Muscle layer of colon (tissue), 2 donors: ENCODE results near the gene USP31.

ENCODE experiments used
- H3K27ac ChIP-seq: one replicate; pipeline ENCODE4 v1.7.0; 2013; ENCODE audit warnings: low read depth, mild to moderate bottlenecking, low read length, moderate library complexity
- H3K27me3 ChIP-seq, 2 donors: one replicate each; pipeline ENCODE4 v1.7.0; 2013; ENCODE audit warnings: low read length in 2 of 2, mild to moderate bottlenecking in 2 of 2; ENCODE audit not compliant: insufficient read depth in 2 of 2, control insufficient read depth in 1 of 2
- H3K36me3 ChIP-seq: one replicate; pipeline ENCODE4 v1.7.0; 2013; ENCODE audit warnings: mild to moderate bottlenecking, low read length; ENCODE audit not compliant: insufficient read depth
- H3K4me1 ChIP-seq: one replicate; pipeline ENCODE4 v1.7.0; 2013; ENCODE audit warnings: mild to moderate bottlenecking, low read length; ENCODE audit not compliant: insufficient read depth
- H3K4me3 ChIP-seq, 2 donors: one replicate each; pipeline ENCODE4 v1.7.0; 2013; ENCODE audit warnings: low read length in 2 of 2, low read depth in 1 of 2, mild to moderate bottlenecking in 1 of 2, moderate library complexity in 1 of 2
- H3K9ac ChIP-seq: one replicate; pipeline ENCODE4 v1.7.0; 2013; ENCODE audit warnings: low read length
- H3K9me3 ChIP-seq: one replicate; pipeline ENCODE4 v1.7.0; 2013; ENCODE audit warnings: mild to moderate bottlenecking, low read length
- donor health status: abdominal sarcoma.
- donor health status: Adenocarcinoma of cecum.

USP31 gene

DNA sequence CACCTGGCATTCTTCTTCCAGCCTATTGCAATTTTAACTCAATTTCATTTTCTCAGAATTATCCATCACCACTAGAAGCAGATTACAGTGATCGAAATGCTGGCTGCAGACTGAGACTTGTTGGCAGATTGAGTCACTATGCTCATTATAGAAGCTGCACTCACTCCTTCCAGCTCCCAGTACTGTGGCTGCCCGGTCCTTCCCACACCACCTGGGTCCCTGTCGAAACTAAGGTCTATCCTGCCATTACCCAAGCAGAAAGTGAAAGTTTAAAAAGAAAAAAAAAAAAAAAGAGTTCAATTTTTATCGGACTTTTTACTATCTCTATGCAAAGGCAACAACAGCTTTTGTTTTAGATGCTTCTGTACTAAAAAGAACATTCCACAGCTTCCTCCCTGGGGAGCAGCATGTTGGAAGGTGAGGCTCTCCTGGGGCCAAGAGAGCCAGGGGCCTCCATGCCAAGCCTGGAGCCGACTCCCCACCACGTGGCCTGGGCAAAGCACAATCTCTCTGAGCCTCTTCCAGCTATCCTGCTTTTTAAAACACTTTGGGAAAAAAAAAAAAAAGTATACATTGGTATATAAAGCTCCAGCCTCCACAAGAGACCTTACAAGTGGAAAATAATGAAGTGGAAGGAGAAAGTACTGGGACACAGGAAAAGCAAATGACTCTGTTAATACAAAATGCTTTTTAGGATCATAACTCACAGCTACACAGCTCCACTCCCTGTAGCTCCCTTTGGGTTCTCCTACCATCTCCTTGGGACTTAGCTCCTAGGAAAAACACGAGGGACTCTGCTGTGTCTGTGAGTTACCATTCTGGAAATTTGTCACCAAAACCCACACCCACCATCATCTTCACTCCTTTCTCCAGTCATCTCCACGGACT, 77.8 kb downstream of the USP31 start:
- Histone ChIP-seq H3K27me3 (no peaks in the 10 kb centered on the region), H3K27ac (peak overlapping the region; percentile 54), H3K9ac (peak overlapping the region; percentile 7), H3K4me1 (peaks cover 24% of the 10 kb centered on the region), H3K4me3 (no peak overlapping the region), H3K36me3 (peaks cover 39% of the 10 kb centered on the region), H3K9me3 (no peaks in the 10 kb centered on the region)

DNA sequence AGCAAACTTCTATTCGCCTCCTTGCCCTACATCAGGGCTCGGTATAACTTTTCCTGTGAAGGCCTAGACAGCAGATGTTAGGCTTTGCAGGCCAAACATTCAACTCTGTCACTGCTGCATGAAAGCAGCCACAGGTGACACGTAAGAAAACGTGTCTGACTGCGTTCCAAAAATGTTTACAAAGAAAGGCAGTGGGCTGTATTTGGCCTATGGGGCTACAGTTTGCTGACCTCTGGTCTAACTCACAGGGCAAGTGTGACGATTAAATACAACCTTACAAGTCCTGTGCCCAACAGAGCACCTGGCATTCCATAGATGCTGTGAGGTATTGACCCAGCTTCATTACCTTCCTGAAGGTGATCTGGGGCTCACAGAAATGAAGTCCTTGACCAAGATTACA, 79.4 kb downstream of the USP31 start:
- Histone ChIP-seq H3K9me3 (no peaks in the 10 kb centered on the region), H3K4me3 (no peak overlapping the region), H3K4me1 (peaks cover 24% of the 10 kb centered on the region), H3K9ac (no peak overlapping the region), H3K36me3 (peaks cover 39% of the 10 kb centered on the region), H3K27ac (no peak overlapping the region), H3K27me3 (no peaks in the 10 kb centered on the region)

DNA sequence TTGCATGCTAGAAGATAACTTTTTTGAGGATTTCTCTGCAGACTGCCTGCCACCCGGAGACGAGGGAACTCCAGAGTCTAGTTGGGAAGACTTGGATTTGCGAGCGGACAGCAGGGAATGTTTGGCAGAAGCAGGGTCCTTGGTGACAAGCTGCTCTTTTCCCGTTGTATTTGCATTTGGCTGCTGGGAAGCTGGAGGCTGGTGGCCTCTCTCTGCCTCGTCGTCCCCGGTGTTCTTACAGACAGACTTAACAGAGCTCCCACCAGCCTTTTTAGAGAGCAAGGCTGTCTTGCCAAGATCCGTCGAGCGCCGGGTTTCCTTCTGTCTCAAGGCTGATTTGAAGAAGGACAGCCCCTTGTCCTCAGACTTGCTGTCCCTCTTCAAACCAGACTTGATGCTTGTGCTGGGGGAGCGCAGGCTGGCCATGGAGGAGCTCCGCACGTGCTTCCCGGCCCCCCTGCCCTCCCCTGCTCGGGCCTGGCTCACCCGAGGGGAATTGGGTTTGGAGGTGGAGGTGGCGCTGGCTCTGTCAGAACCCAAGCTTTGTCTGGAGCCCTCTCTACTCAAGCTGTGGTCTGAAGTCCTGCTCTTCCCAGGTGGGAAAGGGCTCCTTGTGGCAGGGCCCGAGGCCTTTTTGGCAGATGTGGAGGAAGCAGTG, 81.0 kb downstream of the USP31 start:
- no peaks in the 10 kb centered on the region for H3K9me3 ChIP-seq
- peaks cover 32% of the 10 kb centered on the region for H3K36me3 ChIP-seq
- no peak overlapping the region for H3K27ac ChIP-seq
- no peak overlapping the region for H3K4me3 ChIP-seq
- H3K4me1 ChIP-seq: peaks cover 24% of the 10 kb centered on the region
- no peak overlapping the region for H3K9ac ChIP-seq
- no peaks in the 10 kb centered on the region for H3K27me3 ChIP-seq

DNA sequence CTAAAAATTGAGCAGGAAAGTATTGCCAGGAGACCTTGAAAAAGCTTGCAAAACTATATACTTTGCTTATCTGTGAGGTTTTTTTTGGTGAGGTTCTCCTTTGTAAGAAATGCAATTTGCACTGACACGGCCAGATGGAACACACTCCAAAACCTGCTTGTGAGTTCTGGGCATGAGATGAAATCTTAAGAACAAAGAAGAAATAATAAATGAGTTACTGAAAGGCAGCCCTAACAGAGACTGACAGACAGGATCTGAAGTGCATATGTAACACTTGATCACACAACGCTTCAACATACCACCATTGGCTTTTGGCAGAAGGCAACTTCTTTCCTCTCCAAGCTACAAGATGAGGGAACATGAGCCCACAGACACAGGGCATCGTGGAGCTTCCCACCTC, 82.6 kb downstream of the USP31 start:
- H3K9me3 ChIP-seq: no peaks in the 10 kb centered on the region
- peaks cover 10% of the 10 kb centered on the region for H3K4me1 ChIP-seq
- no peaks in the 10 kb centered on the region for H3K27me3 ChIP-seq
- H3K36me3 ChIP-seq: peaks cover 29% of the 10 kb centered on the region
- no peak overlapping the region for H3K4me3 ChIP-seq
- no peak overlapping the region for H3K27ac ChIP-seq
- no peak overlapping the region for H3K9ac ChIP-seq

DNA sequence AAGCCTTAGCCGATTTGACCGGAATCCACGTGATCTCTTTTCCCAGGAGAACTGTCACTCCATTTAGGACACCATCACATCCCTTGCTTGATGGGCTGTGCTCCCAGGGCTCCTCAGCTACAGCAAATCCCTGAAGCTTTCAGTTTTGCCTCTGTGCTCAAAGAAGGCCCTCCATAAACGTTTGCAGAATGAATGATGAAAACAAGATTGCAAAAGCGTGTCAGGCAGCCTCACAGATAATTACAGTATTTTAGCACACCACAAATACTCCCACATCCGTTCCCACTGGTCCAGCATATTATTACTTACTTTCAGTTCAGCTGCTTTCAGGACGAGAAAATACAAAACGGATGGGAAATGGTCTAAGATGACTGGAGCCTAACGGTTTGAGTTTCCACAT, 84.6 kb downstream of the USP31 start:
- no peaks in the 10 kb centered on the region for H3K27me3 ChIP-seq

DNA sequence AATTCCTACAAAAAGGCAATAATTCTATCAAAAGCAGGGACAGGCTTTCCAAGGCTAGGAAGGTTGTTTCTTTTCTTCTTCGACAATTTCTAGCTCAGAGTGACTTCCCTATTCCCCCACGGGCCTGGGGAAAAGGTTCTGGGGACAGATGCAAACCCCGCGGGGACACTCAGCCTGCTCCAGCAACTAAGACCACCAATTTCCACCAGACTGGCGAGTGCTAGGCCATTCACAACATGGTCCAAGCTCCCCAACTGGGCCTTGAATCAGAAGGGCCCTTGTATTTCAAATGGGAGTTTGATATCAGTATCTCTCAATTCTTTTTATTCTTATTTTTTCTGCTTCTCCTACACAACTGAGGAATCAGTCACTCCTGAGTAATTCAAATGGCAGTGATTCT, 86.7 kb downstream of the USP31 start:
- H3K27ac ChIP-seq: no peak overlapping the region
- no peak overlapping the region for H3K4me3 ChIP-seq
- H3K9me3 ChIP-seq: no peaks in the 10 kb centered on the region
- no peak overlapping the region for H3K9ac ChIP-seq
- H3K27me3 ChIP-seq: no peaks in the 10 kb centered on the region
- peaks cover 3% of the 10 kb centered on the region for H3K36me3 ChIP-seq
- H3K4me1 ChIP-seq: no peaks in the 10 kb centered on the region

More for the DNA sequence above, 84.6 kb downstream of the USP31 start:
- H3K4me3 ChIP-seq: no peak overlapping the region
- H3K9me3 ChIP-seq: no peaks in the 10 kb centered on the region
- H3K4me1 ChIP-seq: no peaks in the 10 kb centered on the region
- no peak overlapping the region for H3K27ac ChIP-seq
- H3K36me3 ChIP-seq: peaks cover 24% of the 10 kb centered on the region
- no peak overlapping the region for H3K9ac ChIP-seq

DNA sequence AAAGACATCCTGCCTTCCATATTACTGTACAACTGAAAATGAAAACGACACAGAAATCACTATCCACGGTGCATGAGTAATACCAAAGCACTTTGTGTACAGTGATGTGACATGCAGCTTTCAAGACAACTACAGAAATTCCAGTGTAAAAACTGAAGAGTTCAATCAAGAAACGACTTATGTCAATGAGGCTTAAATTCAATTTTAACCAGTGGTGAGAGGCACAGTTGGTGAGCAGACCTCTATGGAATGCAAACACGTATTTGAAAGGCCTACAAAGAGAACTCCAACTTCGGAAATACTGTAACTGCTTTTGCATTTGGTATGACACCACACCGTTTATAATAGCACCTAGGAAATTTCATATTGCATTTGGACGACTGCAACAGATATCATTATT, 87.6 kb downstream of the USP31 start:
- H3K36me3 ChIP-seq: no peaks in the 10 kb centered on the region

DNA sequence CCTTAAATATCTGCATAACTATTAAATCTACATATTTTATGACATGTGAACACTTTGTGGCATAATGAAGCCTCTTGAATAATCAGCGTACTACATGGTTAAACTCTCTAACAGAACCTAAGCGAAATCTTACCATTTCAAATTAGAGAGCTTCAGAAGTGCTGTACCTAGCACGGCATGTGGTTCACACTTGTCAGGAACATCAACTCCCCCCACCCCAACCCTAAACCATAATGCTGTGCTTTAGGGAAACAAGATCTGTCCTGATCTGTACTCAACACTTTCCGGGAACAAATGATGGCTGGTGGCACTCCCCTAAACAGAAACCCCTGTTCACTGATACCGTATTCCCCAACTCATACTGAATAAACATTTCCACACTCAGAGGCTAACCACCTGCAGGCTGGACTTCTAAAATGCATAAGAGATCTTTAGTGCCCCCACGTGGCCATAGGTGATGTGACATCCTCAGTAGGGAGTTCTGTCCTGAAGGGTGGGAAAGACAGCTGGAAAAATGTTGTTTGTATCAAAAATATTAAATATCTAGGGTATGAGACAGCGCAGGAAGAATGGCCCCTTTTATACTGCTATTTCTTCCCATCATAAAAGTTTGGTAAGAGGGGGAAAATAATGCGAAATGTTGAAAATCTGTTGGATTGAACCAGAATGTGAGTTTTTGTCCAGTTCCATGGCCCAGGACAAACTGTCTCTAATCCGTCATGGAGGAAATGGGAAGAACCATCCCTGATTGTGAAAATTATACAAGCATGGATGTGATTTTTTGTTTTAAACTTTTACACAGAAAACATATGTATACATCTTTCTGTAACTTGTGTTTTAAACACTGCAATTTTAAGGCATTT, 88.6 kb downstream of the USP31 start:
- H3K27me3 ChIP-seq: no peaks in the 10 kb centered on the region
- no peaks in the 10 kb centered on the region for H3K4me1 ChIP-seq
- no peak overlapping the region for H3K9ac ChIP-seq
- H3K27ac ChIP-seq: no peak overlapping the region
- no peaks in the 10 kb centered on the region for H3K9me3 ChIP-seq
- H3K36me3 ChIP-seq: no peaks in the 10 kb centered on the region
- no peak overlapping the region for H3K4me3 ChIP-seq

More for the DNA sequence above, 87.6 kb downstream of the USP31 start:
- Histone ChIP-seq H3K9me3 (no peaks in the 10 kb centered on the region), H3K27me3 (no peaks in the 10 kb centered on the region), H3K27ac (no peak overlapping the region), H3K4me3 (no peak overlapping the region), H3K9ac (no peak overlapping the region), H3K4me1 (no peaks in the 10 kb centered on the region)

DNA sequence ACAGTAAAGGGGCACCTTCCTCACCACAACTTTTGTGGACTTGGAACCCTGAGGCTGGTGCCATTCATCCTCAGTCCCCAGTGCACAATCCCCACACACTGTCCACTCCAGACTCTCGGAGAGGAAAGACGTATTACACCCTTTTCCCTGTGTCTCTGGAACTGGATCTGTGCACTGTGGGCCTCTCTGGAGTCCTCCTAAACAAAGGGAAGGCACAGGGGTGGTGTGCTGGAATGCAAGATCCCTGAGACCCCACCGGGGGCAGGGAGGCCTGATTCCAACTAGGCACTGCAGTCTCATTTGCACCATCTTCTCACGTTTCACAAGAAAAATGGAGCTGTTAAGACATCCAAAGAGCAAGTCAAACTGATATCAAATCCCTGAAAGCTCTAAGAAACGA, 89.8 kb downstream of the USP31 start:
- Histone ChIP-seq H3K36me3 (no peaks in the 10 kb centered on the region), H3K27me3 (no peaks in the 10 kb centered on the region), H3K4me1 (no peaks in the 10 kb centered on the region), H3K4me3 (no peak overlapping the region), H3K9ac (no peak overlapping the region), H3K27ac (no peak overlapping the region), H3K9me3 (no peaks in the 10 kb centered on the region)

DNA sequence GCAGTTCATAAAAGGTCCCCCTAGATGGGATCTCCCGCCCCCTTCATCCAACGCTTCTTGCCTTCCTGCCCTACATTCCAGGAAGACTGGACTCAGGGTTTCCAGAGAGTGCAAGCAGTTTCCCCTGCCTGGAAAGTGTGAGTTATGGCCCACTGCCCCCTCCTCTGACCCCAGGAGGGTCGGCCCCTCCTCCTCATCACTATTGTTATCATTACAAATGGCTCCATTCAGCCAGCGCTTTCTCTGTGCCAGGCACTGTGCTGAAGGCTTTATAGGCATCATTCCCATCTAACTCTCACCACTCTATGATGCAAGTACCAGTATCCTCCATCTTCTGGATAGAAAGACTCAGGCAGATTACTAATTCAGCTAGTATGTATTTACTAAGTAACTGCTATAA, 90.7 kb downstream of the USP31 start:
- no peaks in the 10 kb centered on the region for H3K36me3 ChIP-seq
- no peak overlapping the region for H3K27ac ChIP-seq
- no peaks in the 10 kb centered on the region for H3K4me1 ChIP-seq
- H3K4me3 ChIP-seq: no peak overlapping the region
- no peaks in the 10 kb centered on the region for H3K27me3 ChIP-seq
- no peak overlapping the region for H3K9ac ChIP-seq
- H3K9me3 ChIP-seq: no peaks in the 10 kb centered on the region

DNA sequence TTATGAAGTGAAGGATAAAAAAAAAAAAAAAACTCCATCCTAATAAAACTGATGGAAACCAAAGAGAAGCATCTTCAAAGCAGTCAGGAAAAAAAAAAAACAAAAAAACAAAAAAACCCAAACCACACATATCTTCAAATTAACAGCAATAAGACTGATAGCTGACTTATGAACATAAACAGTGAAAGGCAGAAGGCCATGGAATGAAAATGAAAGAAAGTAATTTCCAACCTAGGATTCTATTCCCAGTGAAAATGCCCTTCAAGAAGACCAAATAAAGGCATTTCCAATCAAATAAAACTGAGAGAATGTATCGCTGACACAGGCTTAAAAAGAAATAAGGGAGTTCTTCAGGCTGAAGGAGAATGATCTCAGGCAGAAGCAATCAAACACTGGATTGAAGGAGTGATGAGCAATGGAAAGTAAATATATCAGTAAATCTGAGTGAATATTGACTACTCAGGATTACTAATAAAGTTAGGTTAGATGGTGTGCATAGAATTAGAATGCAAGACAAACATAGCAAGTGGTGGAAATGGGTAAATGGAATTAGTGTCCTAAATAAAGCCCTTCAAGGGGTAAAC, 92.1 kb downstream of the USP31 start:
- H3K27me3 ChIP-seq: peaks cover 0 to 5% of the 10 kb centered on the region in 2 donors
- no peak overlapping the region for H3K9ac ChIP-seq
- H3K36me3 ChIP-seq: no peaks in the 10 kb centered on the region
- H3K27ac ChIP-seq: no peak overlapping the region
- no peaks in the 10 kb centered on the region for H3K4me1 ChIP-seq
- H3K9me3 ChIP-seq: no peaks in the 10 kb centered on the region
- H3K4me3 ChIP-seq: no peak overlapping the region
